HCT116 (cell line): Measurements from ENCODE around the gene SLC13A3. TPM values are rescaled to one million over a fixed set of nuclear protein-coding genes. Genes with fewer than 3 reads are reported as not detected.

ENCODE experiments used
- ATAC-seq: fragments of 200-7000 bp; cut with Tn5 transposase; 2 replicates; pipeline ENCODE4 v1.9.1; 2020; ENCODE audit warnings: mild to moderate bottlenecking, moderate library complexity
- BruUV-seq: library from RNA; stranded (reverse); fragments of 400-500 nt; replicated peaks from 2 replicates; lab custom pipeline; 2021; lab: Mats Ljungman, UMichigan
- CTCF ChIA-PET: fragments of 300-600 bp; sonication (Branson Sonifier 250); formaldehyde crosslinking; loops from one replicate; lab custom pipeline; 2021; ENCODE audit warnings: antibody characterized with exemption; lab: Charles Lee
- POLR2A ChIA-PET: fragments of 300-600, 350-600 bp; sonication (Branson Sonifier 250); formaldehyde crosslinking; loops from one replicate; lab custom pipeline; 2021; ENCODE audit warnings: antibody characterized with exemption; lab: Charles Lee
- RAD21 ChIA-PET, 2 experiments: fragments of 300-600 bp; sonication (Branson Sonifier 250); formaldehyde crosslinking; loops; one replicate each; lab custom pipeline; 2023; ENCODE audit warnings: low total read pairs in 2 of 2; ENCODE audit not compliant: uncharacterized antibody in 2 of 2, unreplicated experiment in 2 of 2, low non-redundant PET in 1 of 2; lab: Charles Lee
- DNase-seq: peaks from one replicate; pipeline ENCODE4 v3.0.0-alpha.2; 2010; ENCODE audit warnings: low read depth, low spot score
- H2AFZ ChIP-seq: fragments of 200-600 bp; shearing (Covaris generic), sonication (generic); 2 replicates; pipeline ENCODE4 v1.6.1; 2017; ENCODE audit warnings: low read depth, mixed run types, mixed read lengths, antibody characterized with exemption, low read length; ENCODE audit not compliant: poor library complexity, severe bottlenecking
- H3K27ac ChIP-seq: 2 replicates; pipeline ENCODE4 v1.5.1; 2012; ENCODE audit warnings: low read depth, low read length
- H3K27me3 ChIP-seq: fragments of 200-600 bp; sonication (generic); 2 replicates; pipeline ENCODE4 v1.6.1; 2016; ENCODE audit warnings: mixed run types, low read length, mixed read lengths; ENCODE audit not compliant: insufficient read depth
- H3K36me3 ChIP-seq, 2 experiments: fragments of 200-500 bp in 1 of 2; fragments of 200-600 bp in 1 of 2; sonication (Bioruptor generic) in 1 of 2; sonication (generic) in 1 of 2; 2 replicates each; pipeline versions ENCODE4 v1.5.1 to v1.6.1; 2014 to 2016; ENCODE audit warnings: low read length in 2 of 2, inconsistent platforms in 1 of 2, mixed read lengths in 1 of 2, mixed run types in 1 of 2; ENCODE audit not compliant: insufficient read depth in 2 of 2, control insufficient read depth in 1 of 2
- H3K4me1 ChIP-seq, 2 experiments: fragments of 200-600 bp in 1 of 2; sonication (generic) in 1 of 2; 2 replicates each; pipeline versions ENCODE4 v1.5.1 to v1.6.1; 2012 to 2017; ENCODE audit warnings: low read length in 2 of 2, inconsistent platforms in 1 of 2, mild to moderate bottlenecking in 1 of 2, mixed read lengths in 1 of 2, mixed run types in 1 of 2, moderate library complexity in 1 of 2; ENCODE audit not compliant: insufficient read depth in 2 of 2, control insufficient read depth in 1 of 2
- H3K4me2 ChIP-seq: fragments of 200-600 bp; sonication (generic); 2 replicates; pipeline ENCODE4 v1.6.1; 2017; ENCODE audit warnings: mixed run types, low read length, mixed read lengths
- H3K4me3 ChIP-seq, 2 experiments: fragments of 200-600 bp in 1 of 2; sonication (generic) in 1 of 2; replicated peaks in 1 of 2; 2 replicates each; pipeline ENCODE4 v1.5.1; 2011 to 2016; ENCODE audit warnings: low read length in 2 of 2, control low read depth in 1 of 2, low read depth in 1 of 2, mild to moderate bottlenecking in 1 of 2, mixed read lengths in 1 of 2, mixed run types in 1 of 2
- H3K79me2 ChIP-seq: fragments of 200-600 bp; sonication (generic); 2 replicates; pipeline ENCODE4 v1.6.1; 2017; ENCODE audit warnings: mild to moderate bottlenecking, mixed run types, low read length, moderate library complexity, mixed read lengths; ENCODE audit not compliant: insufficient read depth
- H3K9ac ChIP-seq: fragments of 200-600 bp; sonication (generic); 2 replicates; pipeline ENCODE4 v1.6.1; 2016; ENCODE audit warnings: low read length, mixed read lengths
- H3K9me2 ChIP-seq: fragments of 200-600 bp; sonication (generic), shearing (Covaris generic); 2 replicates; pipeline ENCODE4 v1.6.1; 2017; ENCODE audit warnings: mixed run types, mild to moderate bottlenecking, moderate library complexity; ENCODE audit not compliant: insufficient read depth
- H3K9me3 ChIP-seq, 2 experiments: fragments of 200-500 bp in 1 of 2; fragments of 200-600 bp in 1 of 2; sonication (Bioruptor generic) in 1 of 2; sonication (generic) in 1 of 2; 2 replicates each; pipeline ENCODE4 v1.6.1; 2014 to 2017; ENCODE audit warnings: low read length in 2 of 2, mixed read lengths in 2 of 2, inconsistent platforms in 1 of 2, low read depth in 1 of 2, mild to moderate bottlenecking in 1 of 2, mixed run types in 1 of 2, moderate library complexity in 1 of 2; ENCODE audit not compliant: control insufficient read depth in 1 of 2, insufficient read depth in 1 of 2
- H4K20me1 ChIP-seq: fragments of 200-600 bp; sonication (generic), shearing (Covaris generic); 2 replicates; pipeline ENCODE4 v1.6.1; 2017; ENCODE audit warnings: mixed run types, mild to moderate bottlenecking, moderate library complexity; ENCODE audit not compliant: insufficient read depth
- ATF3 ChIP-seq: IDR thresholded peaks from 2 replicates; pipeline ENCODE4 v1.6.1; 2012
- EGR1 ChIP-seq: IDR thresholded peaks from 2 replicates; pipeline ENCODE4 v1.6.1; 2012; ENCODE audit warnings: low read depth
- ELF1 ChIP-seq: IDR thresholded peaks from 2 replicates; pipeline ENCODE4 v1.6.1; 2012; ENCODE audit warnings: low read depth, borderline replicate concordance
- FOSL1 ChIP-seq: IDR thresholded peaks from 2 replicates; pipeline ENCODE4 v1.6.1; 2012; ENCODE audit warnings: low read depth
- JUND ChIP-seq: IDR thresholded peaks from 2 replicates; pipeline ENCODE4 v1.6.1; 2012
- MAX ChIP-seq: IDR thresholded peaks from 2 replicates; pipeline ENCODE4 v1.6.1; 2012
- POLR2A ChIP-seq: IDR thresholded peaks from 2 replicates; pipeline ENCODE4 v1.7.0; 2011; ENCODE audit warnings: borderline replicate concordance; ENCODE audit not compliant: insufficient read depth, insufficient read length; ENCODE audit errors: extremely low read depth
- POLR2AphosphoS5 ChIP-seq: IDR thresholded peaks from 2 replicates; pipeline ENCODE4 v1.6.1; 2011; ENCODE audit warnings: mild to moderate bottlenecking, low read depth, low read length, moderate library complexity
- RAD21 ChIP-seq: IDR thresholded peaks from 2 replicates; pipeline ENCODE4 v1.6.1; 2012; ENCODE audit warnings: low read depth, mild to moderate bottlenecking
- SIN3A ChIP-seq: IDR thresholded peaks from 2 replicates; pipeline ENCODE4 v1.6.1; 2012; ENCODE audit warnings: low read depth
- SRF ChIP-seq: IDR thresholded peaks from 2 replicates; pipeline ENCODE4 v1.6.1; 2012; ENCODE audit warnings: low read depth
- ZFX ChIP-seq: fragments of 450-650 bp; IDR thresholded peaks from 2 replicates; pipeline ENCODE4 v1.6.1; 2017
- ZNF274 ChIP-seq: fragments of 200-500 bp; sonication (Bioruptor generic); IDR thresholded peaks from 2 replicates; pipeline ENCODE4 v1.6.1; 2014; ENCODE audit warnings: mild to moderate bottlenecking, low read depth, low read length, inconsistent platforms
- intact Hi-C: fragments of 100-400 bp; cut with micrococcal nuclease; formaldehyde crosslinking; loops from 2 replicates; pipeline ENCODE4 v1.10.0; 2022
- total RNA-seq: library from RNA; stranded (reverse); gene quantifications from one replicate; pipeline ENCODE4 v1.2.1, GENCODE V29; 2021; ENCODE audit not compliant: unreplicated experiment
- TF ChIP-seq, protein P1 (sequence below): IDR thresholded peaks from 2 replicates; pipeline ENCODE4 v1.6.1; 2012; ENCODE audit warnings: low read depth
- TF ChIP-seq, protein P2 (sequence below), 3 experiments: fragments of 200-600 bp in 1 of 3; sonication (generic) in 1 of 3; IDR thresholded peaks in 2 of 3; conservative IDR thresholded peaks in 1 of 3; 2 replicates each; pipeline ENCODE4 v1.5.1; 2012 to 2017; ENCODE audit warnings: low read depth in 2 of 3, low read length in 2 of 3, antibody characterized with exemption in 1 of 3, borderline replicate concordance in 1 of 3, control low read depth in 1 of 3, mild to moderate bottlenecking in 1 of 3, mixed read lengths in 1 of 3, mixed run types in 1 of 3, moderate library complexity in 1 of 3; ENCODE audit not compliant: insufficient read depth in 1 of 3

The SLC13A3 gene
- total RNA-seq, 1 experiment from 2014 or later: not detected

GRCh38 chr20:46699651-46700359 is 48.5 kb upstream of the SLC13A3 start:
- Histone ChIP-seq H3K9me3 (no peaks in the 10 kb centered on the region), H3K27ac (no peak overlapping the region), H3K27me3 (no peaks in the 10 kb centered on the region), H2AFZ (peak overlapping the region; percentile 92), H3K4me1 (peaks cover 5 to 16% of the 10 kb centered on the region in 2 experiments; a peak in 3 of 4 replicates), H3K36me3 (no peaks in the 10 kb centered on the region), H4K20me1 (no peaks in the 10 kb centered on the region), H3K4me2 (peak overlapping the region; percentile 52), H3K9ac (no peak overlapping the region), H3K9me2 (no peaks in the 10 kb centered on the region), H3K4me3 (no peak overlapping the region), H3K79me2 (no peaks in the 10 kb centered on the region)
- ATAC-seq: peak; percentile 92
- POLR2A ChIA-PET: no interaction called here
- CTCF ChIA-PET: interaction anchor here (1.3 kb wide), 1 partner anchor 10 kb away, joined by 5 read pairs; no protein-coding TSS in a partner anchor
- DNase-seq: no peak
- intact Hi-C loops: loop anchor here (1.0 kb wide), 1 partner anchor 179 kb away; no protein-coding TSS in a partner anchor
- no peak for TF ChIP-seq POLR2AphosphoS5
- TF ChIP-seq, protein P1, sequence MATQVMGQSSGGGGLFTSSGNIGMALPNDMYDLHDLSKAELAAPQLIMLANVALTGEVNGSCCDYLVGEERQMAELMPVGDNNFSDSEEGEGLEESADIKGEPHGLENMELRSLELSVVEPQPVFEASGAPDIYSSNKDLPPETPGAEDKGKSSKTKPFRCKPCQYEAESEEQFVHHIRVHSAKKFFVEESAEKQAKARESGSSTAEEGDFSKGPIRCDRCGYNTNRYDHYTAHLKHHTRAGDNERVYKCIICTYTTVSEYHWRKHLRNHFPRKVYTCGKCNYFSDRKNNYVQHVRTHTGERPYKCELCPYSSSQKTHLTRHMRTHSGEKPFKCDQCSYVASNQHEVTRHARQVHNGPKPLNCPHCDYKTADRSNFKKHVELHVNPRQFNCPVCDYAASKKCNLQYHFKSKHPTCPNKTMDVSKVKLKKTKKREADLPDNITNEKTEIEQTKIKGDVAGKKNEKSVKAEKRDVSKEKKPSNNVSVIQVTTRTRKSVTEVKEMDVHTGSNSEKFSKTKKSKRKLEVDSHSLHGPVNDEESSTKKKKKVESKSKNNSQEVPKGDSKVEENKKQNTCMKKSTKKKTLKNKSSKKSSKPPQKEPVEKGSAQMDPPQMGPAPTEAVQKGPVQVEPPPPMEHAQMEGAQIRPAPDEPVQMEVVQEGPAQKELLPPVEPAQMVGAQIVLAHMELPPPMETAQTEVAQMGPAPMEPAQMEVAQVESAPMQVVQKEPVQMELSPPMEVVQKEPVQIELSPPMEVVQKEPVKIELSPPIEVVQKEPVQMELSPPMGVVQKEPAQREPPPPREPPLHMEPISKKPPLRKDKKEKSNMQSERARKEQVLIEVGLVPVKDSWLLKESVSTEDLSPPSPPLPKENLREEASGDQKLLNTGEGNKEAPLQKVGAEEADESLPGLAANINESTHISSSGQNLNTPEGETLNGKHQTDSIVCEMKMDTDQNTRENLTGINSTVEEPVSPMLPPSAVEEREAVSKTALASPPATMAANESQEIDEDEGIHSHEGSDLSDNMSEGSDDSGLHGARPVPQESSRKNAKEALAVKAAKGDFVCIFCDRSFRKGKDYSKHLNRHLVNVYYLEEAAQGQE: no peak
- TF ChIP-seq ZFX: no peak
- TF ChIP-seq FOSL1: no peak
- no peak for TF ChIP-seq EGR1
- TF ChIP-seq RAD21: peak; percentile 71
- no peak for TF ChIP-seq ZNF274
- TF ChIP-seq POLR2A: no peak
- no peak for TF ChIP-seq SRF
- no peak for TF ChIP-seq ELF1
- TF ChIP-seq MAX: no peak
- TF ChIP-seq ATF3: no peak
- TF ChIP-seq, protein P2, sequence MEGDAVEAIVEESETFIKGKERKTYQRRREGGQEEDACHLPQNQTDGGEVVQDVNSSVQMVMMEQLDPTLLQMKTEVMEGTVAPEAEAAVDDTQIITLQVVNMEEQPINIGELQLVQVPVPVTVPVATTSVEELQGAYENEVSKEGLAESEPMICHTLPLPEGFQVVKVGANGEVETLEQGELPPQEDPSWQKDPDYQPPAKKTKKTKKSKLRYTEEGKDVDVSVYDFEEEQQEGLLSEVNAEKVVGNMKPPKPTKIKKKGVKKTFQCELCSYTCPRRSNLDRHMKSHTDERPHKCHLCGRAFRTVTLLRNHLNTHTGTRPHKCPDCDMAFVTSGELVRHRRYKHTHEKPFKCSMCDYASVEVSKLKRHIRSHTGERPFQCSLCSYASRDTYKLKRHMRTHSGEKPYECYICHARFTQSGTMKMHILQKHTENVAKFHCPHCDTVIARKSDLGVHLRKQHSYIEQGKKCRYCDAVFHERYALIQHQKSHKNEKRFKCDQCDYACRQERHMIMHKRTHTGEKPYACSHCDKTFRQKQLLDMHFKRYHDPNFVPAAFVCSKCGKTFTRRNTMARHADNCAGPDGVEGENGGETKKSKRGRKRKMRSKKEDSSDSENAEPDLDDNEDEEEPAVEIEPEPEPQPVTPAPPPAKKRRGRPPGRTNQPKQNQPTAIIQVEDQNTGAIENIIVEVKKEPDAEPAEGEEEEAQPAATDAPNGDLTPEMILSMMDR (IDR thresholded peaks at IDR 0.05 in 2 of 3, conservative IDR thresholded peaks at IDR 0.05 in 1 of 3; ENCODE audit: borderline replicate concordance in 1 of 3, insufficient read depth in 1 of 3, low read depth in 2 of 3, low read length in 2 of 3): peak; percentile 65 to 92 (median 91); a peak in 5 of 6 replicates
- no peak for TF ChIP-seq JUND
- TF ChIP-seq SIN3A: no peak
- no TSS peak for BruUV-seq
- RAD21 ChIA-PET: no interaction called here
